Stromal cell of bone marrow (primary cell): ENCODE measurements around the gene TRMT2B.
"Not testable (repeated sequence)": the region's sequence is repeated elsewhere in the genome, so short reads cannot be mapped to it uniquely, and the experiment has no call there.

ENCODE experiments used
- DNase-seq: peaks from one replicate; pipeline ENCODE4 v3.0.0-alpha.2; 2012; ENCODE audit warnings: low read depth

TRMT2B gene

GRCh38 chrX:101051549-101052302 lies at the start of gene TRMT2B:
Gene TRMT2B, minus strand, starts transcription at chrX:101052111. Its CDS starts 9,822 bp downstream, at chrX:101042289.
- DNase-seq = peak; percentile 63

GRCh38 chrX:101097546-101098453 lies 45.9 kb upstream of the TRMT2B start, which contains the start of gene CENPI:
Gene CENPI, plus strand, starts transcription at chrX:101098204. Its CDS starts 2,867 bp downstream, at chrX:101101071.
- DNase-seq = peak; percentile 73

- DNase-seq = no peak
These were observed 39.9 kb upstream of the TRMT2B start for GRCh38 chrX:101091817-101092216.

- DNase-seq = no peak
These were observed 29.3 kb upstream of the TRMT2B start for GRCh38 chrX:101081231-101081630.

- no peak for DNase-seq
These were observed 28.6 kb upstream of the TRMT2B start for GRCh38 chrX:101080326-101081124.

- DNase-seq = no peak
These were observed 27.9 kb upstream of the TRMT2B start for GRCh38 chrX:101079736-101080270.

- peak; percentile 17 for DNase-seq
These were observed 27.0 kb upstream of the TRMT2B start, which contains the start of gene TMEM35A for GRCh38 chrX:101078716-101079598. Gene TMEM35A, plus strand, starts transcription at chrX:101078879. Its CDS starts 124 bp downstream, at chrX:101079003.

GRCh38 chrX:101071582-101071981 lies 19.7 kb upstream of the TRMT2B start:
- DNase-seq = no peak

- no peak for DNase-seq
These were observed 10.3 kb upstream of the TRMT2B start for GRCh38 chrX:101062176-101062575.

GRCh38 chrX:101057093-101057714 lies 5.3 kb upstream of the TRMT2B start:
- DNase-seq = no peak

GRCh38 chrX:101056551-101056950 lies 4.6 kb upstream of the TRMT2B start:
- not testable (repeated sequence) for DNase-seq

GRCh38 chrX:101051153-101051548 lies 760 bp downstream of the TRMT2B start:
- DNase-seq = no peak

- DNase-seq = no peak
These were observed 11.7 kb downstream of the TRMT2B start for GRCh38 chrX:101040197-101040596.

- no peak for DNase-seq
These were observed 14.7 kb downstream of the TRMT2B start for GRCh38 chrX:101037231-101037630.

- no peak for DNase-seq
These were observed 22.2 kb downstream of the TRMT2B start for GRCh38 chrX:101029665-101030064.

GRCh38 chrX:101028562-101028961 lies 23.3 kb downstream of the TRMT2B start:
- DNase-seq = no peak

- DNase-seq = no peak
These were observed 26.8 kb downstream of the TRMT2B start for GRCh38 chrX:101025126-101025525.

GRCh38 chrX:101022020-101022419 lies 29.9 kb downstream of the TRMT2B start:
- no peak for DNase-seq

GRCh38 chrX:101012031-101012430 lies 39.9 kb downstream of the TRMT2B start:
- DNase-seq = not testable (repeated sequence)

- DNase-seq = no peak
These were observed 42.8 kb downstream of the TRMT2B start for GRCh38 chrX:101009090-101009489.
